Skeletal muscle satellite cell (primary cell): ENCODE data around the gene DPYD.

Source experiments
- H3K27me3 ChIP-seq: 2 replicates; pipeline ENCODE4 v1.7.0; 2013; ENCODE audit warnings: low read length; ENCODE audit not compliant: control insufficient read depth, insufficient read depth
- H3K36me3 ChIP-seq: 2 replicates; pipeline ENCODE4 v1.7.0; 2013; ENCODE audit warnings: mild to moderate bottlenecking, control low read depth, low read length; ENCODE audit not compliant: insufficient read depth
- H3K4me1 ChIP-seq: 2 replicates; pipeline ENCODE4 v1.7.0; 2013; ENCODE audit warnings: low read length; ENCODE audit not compliant: control insufficient read depth, insufficient read depth
- H3K4me2 ChIP-seq: 2 replicates; pipeline ENCODE4 v1.7.0; 2013; ENCODE audit warnings: mild to moderate bottlenecking, low read length
- H3K4me3 ChIP-seq: 2 replicates; pipeline ENCODE4 v1.7.0; 2013; ENCODE audit warnings: low read length
- H3K9ac ChIP-seq: 2 replicates; pipeline ENCODE4 v1.7.0; 2013; ENCODE audit warnings: mild to moderate bottlenecking, low read depth, low read length, moderate library complexity
- H3K9me3 ChIP-seq: replicated peaks from 2 replicates; pipeline ENCODE4 v1.7.0; 2013; ENCODE audit warnings: mild to moderate bottlenecking, control low read depth, low read length

Gene DPYD

DNA sequence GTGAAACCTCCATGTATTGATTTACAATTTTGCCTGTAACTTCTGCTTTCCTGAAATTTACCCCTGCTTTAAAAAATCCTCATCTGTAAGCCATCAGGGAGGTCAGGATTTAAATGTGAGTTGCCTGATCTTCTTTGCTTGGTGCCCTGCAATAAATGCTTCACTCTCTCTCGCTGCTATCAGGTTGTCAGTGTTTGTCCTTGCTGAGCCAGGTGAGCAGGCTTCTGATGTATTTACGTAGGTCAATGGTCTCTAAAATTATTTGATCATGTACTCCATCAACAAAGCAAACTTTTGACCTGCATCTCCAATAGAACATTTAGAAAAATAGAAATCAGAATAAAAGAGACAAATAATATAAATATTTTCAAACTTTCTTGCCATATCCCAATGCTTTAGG, 453.4 kb downstream of the DPYD start:
- Histone ChIP-seq H3K4me3 (no peak overlapping the region), H3K4me1 (no peaks in the 10 kb centered on the region), H3K27me3 (no peaks in the 10 kb centered on the region), H3K4me2 (no peak overlapping the region), H3K9me3 (no peaks in the 10 kb centered on the region), H3K9ac (no peak overlapping the region), H3K36me3 (no peaks in the 10 kb centered on the region)

DNA sequence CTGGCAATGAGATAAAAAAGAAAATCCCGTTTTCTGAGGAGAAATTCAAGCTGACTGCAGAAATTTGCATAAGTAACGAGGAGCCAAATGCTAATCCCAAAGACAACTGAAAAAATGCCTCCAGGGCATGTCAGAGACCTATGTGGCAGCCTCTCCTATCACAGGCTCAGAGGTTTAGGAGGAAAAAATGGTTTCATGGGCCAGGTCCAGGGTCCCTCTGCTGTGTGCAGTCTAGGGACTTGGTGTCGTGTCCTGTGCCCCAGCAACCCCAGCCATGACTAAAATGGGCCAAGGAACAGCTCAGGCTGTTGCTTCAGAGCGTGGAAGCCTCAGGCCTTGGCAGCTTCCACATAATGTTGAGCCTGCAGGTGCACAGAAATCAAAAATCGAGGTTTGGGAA, 456.5 kb downstream of the DPYD start:
- Histone ChIP-seq H3K36me3 (no peaks in the 10 kb centered on the region), H3K4me2 (no peak overlapping the region), H3K4me1 (no peaks in the 10 kb centered on the region), H3K9me3 (no peaks in the 10 kb centered on the region), H3K9ac (no peak overlapping the region), H3K27me3 (no peaks in the 10 kb centered on the region), H3K4me3 (no peak overlapping the region)

DNA sequence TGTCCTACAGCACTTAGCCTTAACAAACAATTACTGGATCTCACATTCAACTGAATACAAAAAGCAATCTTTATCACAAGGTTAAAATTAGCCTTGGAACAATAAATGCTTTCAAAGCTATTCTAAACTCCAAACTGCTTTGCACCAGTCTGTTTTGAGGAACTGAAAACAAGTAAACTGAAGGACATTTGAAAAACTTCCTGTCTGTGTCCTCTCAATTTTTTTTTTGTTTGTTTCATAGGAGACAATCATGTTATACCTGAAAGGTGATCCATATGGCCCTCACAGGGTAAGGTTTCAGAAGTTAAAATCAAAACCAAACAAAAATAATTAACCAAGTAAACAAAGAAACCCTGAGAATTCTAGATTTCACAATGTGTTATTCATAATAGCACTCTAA, 459.1 kb downstream of the DPYD start:
- Histone ChIP-seq H3K4me2 (no peak overlapping the region), H3K27me3 (no peaks in the 10 kb centered on the region), H3K36me3 (no peaks in the 10 kb centered on the region), H3K4me1 (no peaks in the 10 kb centered on the region), H3K9me3 (no peaks in the 10 kb centered on the region), H3K9ac (no peak overlapping the region), H3K4me3 (no peak overlapping the region)

DNA sequence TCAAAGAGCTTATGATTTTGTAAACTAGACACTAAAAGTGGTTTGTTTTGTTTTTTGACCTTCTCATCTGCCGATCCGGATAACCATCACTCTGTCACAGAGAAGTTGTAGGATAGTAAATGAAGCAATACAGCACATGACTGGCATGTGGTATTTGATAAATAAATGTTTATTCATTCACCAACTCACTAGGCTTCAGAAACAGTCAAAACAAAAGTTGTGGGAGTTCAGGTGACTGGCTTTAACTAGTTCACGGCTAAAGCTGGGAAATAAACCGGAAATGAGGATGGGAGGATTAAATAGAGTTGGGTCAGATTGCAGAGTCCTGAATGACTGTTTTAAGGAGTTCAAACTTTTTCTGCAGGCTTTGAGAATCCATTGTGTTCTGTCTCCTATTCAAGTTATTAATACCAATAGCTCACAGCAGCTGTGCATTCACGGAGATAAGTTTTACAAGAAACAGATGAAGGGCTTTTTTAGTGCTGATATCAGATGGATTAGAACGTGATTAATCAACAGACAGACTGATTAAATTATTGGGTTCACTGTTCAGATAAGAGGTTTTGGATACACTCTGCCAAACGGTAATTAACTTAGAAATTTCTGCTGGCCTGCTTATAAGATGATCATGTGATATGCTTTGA, 463.3 kb downstream of the DPYD start:
- H3K4me3 ChIP-seq: no peak overlapping the region
- H3K9me3 ChIP-seq: no peaks in the 10 kb centered on the region
- H3K4me2 ChIP-seq: no peak overlapping the region
- H3K27me3 ChIP-seq: no peaks in the 10 kb centered on the region
- H3K9ac ChIP-seq: no peak overlapping the region
- H3K4me1 ChIP-seq: no peaks in the 10 kb centered on the region
- no peaks in the 10 kb centered on the region for H3K36me3 ChIP-seq

DNA sequence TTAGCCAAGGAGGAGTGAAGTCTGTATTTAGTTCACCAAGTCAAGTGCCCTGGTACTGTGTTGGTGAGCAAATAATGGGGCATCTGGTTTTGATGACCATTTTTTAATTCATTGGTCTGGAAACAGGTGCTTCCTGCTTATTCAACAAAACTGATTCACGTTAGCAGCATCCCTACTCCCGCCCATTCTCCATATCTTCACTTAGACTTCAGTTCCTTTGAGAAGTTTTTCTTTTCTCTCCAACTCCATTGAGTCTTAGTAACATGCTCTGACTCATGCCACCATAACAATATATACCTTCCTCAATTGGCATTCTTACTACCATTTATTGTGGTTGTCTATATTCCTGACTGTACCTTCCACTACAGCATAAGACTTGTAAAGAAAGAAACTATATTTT, 468.9 kb downstream of the DPYD start:
- no peaks in the 10 kb centered on the region for H3K4me1 ChIP-seq
- H3K4me3 ChIP-seq: no peak overlapping the region
- H3K36me3 ChIP-seq: no peaks in the 10 kb centered on the region

DNA sequence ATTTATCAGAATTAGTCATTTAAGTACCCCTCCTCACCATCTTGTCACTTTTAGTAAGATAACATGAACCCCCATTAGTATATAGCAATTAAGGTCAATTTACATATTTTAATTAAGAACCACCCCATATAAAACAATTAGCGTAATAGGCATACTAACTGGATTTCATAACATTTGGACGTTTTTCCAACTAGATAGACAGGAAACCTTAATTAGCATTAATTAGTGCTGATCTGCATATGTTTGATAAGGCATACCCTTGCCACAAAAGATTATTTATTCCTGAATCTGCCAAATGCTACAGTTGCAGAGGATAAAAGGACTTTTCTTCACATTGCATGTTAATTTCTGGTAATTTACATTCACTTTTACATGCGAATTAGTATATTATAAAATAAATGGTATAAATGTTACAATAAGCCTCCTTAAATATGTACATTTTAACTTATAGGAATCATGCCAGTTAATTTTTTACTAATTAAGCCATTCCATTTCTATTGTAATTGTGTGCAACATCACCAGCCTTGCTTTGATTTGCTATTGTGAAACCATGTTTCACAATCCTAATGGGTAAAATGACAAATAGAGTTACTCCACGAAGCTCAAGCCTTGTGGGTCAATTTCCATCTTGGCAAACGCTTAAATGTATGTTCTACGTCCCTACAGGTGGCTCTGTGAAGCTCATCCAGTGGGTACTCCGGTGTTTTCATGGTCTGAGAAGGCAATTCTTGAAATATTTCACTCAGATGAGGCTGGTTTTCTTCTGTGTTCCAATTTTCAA, 469.6 kb downstream of the DPYD start:
- Histone ChIP-seq H3K4me2 (no peak overlapping the region), H3K4me1 (no peaks in the 10 kb centered on the region), H3K4me3 (no peak overlapping the region), H3K9ac (no peak overlapping the region), H3K9me3 (no peaks in the 10 kb centered on the region), H3K27me3 (no peaks in the 10 kb centered on the region), H3K36me3 (no peaks in the 10 kb centered on the region)

More for the DNA sequence above, 468.9 kb downstream of the DPYD start:
- Histone ChIP-seq H3K9me3 (no peaks in the 10 kb centered on the region), H3K9ac (no peak overlapping the region), H3K4me2 (no peak overlapping the region), H3K27me3 (no peaks in the 10 kb centered on the region)

DNA sequence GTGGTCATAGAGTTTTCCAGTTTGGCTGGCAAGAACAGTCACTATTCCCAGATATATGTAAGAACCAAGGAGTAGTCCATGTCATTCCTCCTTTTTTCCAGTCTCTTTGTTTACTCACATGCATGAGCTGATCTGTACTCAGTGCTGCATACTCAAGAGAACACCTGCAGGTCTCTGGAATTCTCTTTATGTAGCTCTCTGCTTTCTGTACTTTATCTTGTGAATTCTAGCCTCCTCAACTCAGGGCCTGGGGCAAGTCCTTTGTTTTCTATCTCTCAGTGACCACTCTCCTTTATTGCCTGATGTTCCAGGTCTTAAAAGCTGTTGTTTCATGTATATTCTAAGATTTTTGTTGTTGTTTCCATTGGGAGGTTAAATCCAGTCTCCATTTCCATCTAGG, 478.9 kb downstream of the DPYD start:
- no peak overlapping the region for H3K4me3 ChIP-seq
- no peaks in the 10 kb centered on the region for H3K36me3 ChIP-seq
- H3K9me3 ChIP-seq: no peaks in the 10 kb centered on the region
- H3K4me1 ChIP-seq: no peaks in the 10 kb centered on the region
- no peak overlapping the region for H3K9ac ChIP-seq
- no peak overlapping the region for H3K4me2 ChIP-seq
- no peaks in the 10 kb centered on the region for H3K27me3 ChIP-seq

DNA sequence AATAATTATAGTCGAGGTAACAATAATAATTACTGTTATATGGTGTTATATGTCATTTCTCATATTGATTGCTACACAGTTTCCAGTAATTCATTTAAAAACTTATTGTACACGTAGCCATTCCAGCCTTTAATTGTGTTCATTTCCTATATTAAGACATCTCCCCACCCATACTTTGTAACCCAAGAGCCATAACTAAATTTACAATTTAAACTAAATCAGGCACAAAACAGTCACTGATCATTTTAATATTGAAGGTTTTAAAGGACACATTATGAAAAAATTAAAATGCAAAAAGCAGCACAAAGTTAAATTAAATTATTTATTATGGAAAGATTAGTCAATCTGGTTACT, 487.0 kb downstream of the DPYD start:
- no peaks in the 10 kb centered on the region for H3K9me3 ChIP-seq
- H3K4me2 ChIP-seq: no peak overlapping the region
- H3K4me1 ChIP-seq: peaks cover 14% of the 10 kb centered on the region
- H3K27me3 ChIP-seq: no peaks in the 10 kb centered on the region
- H3K36me3 ChIP-seq: no peaks in the 10 kb centered on the region
- H3K4me3 ChIP-seq: no peak overlapping the region
- no peak overlapping the region for H3K9ac ChIP-seq

DNA sequence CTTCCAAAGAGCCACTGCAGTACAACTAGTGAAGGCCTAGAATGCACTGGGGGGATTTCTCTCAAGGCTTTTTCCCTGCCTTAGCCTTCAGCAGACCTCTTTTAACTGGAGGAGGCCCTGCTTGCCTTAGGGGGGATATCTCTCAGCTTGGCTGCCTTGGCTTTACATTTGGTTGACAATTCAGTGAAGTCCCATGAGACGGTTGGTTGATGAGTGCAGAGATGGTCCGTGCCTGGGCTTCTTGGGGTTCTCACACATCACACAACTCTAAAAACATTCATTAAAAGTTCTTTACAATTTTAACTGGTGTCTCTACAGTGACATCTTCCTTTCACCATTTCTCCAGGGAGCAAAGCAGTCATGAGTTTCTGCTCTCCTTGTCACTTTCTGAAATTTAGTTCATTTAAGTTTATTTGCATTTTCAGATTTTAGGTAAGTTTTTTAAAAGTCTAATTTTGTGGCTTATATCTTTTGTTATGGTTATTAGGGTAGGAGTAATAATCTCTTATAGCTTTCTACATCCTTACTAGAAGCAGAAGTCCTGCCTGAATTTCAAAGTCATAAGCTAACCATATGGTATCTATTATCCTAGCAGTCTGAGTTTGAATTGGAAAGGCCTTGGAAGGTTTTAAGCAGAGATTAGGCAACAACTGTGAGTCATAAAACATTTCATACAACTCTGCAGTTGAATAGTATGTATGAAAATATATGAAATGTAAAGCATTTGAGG, 487.6 kb downstream of the DPYD start:
- H3K9me3 ChIP-seq: no peaks in the 10 kb centered on the region

DNA sequence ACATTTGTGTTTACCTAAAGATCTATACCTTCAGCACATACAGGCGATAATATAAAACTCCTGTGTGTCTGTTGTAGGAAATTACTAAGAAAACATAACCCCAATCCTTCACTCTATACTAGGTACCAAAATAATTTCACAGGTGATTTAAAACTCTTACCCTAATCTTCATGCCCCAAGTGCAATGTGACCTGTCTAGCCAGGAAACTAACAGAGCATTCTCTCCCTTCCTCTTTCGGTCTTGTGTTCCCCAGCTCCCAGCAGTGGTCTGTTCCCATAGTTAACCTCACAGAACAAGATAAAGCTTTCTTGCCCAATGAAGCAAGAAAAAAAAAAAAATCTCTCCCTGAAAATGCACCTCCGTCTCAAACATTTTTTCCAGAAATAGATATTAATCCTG, 493.5 kb downstream of the DPYD start:
- Histone ChIP-seq H3K9me3 (no peaks in the 10 kb centered on the region), H3K4me2 (no peak overlapping the region), H3K36me3 (no peaks in the 10 kb centered on the region), H3K4me1 (no peaks in the 10 kb centered on the region), H3K9ac (no peak overlapping the region), H3K4me3 (no peak overlapping the region), H3K27me3 (no peaks in the 10 kb centered on the region)

More for the DNA sequence above, 487.6 kb downstream of the DPYD start:
- Histone ChIP-seq H3K4me1 (peaks cover 14% of the 10 kb centered on the region), H3K27me3 (no peaks in the 10 kb centered on the region), H3K9ac (no peak overlapping the region), H3K36me3 (no peaks in the 10 kb centered on the region), H3K4me2 (no peak overlapping the region), H3K4me3 (no peak overlapping the region)

DNA sequence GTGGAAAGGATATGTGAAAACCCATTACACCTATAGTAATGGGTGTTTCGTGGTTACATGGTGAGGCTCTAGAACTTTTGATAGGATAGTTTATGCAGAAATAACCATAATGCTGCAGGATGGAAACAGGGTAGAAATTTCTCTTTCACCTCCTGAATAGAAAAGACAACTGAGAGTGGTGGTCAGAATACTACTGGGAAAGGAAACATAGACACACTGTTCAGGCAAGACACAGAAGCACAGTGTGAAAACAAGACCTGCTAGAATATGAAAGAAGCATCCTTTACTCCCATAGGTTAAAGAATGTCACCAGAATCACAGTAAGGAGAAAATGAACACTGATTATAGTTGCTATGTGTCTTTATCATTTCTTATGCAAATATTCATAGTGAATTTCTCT, 496.6 kb downstream of the DPYD start:
- no peaks in the 10 kb centered on the region for H3K36me3 ChIP-seq
- no peak overlapping the region for H3K4me3 ChIP-seq
- no peak overlapping the region for H3K9ac ChIP-seq
- H3K4me2 ChIP-seq: no peak overlapping the region
- H3K4me1 ChIP-seq: no peaks in the 10 kb centered on the region
- H3K9me3 ChIP-seq: no peaks in the 10 kb centered on the region
- H3K27me3 ChIP-seq: no peaks in the 10 kb centered on the region
